ENCODE results near the gene SLC29A1. TPM values are rescaled to one million over a fixed set of nuclear protein-coding genes. Genes with fewer than 3 reads are reported as not detected.

SLC29A1 gene
- total RNA-seq, 4 donors from 2014 or later = 61.7 to 317 (median 87.0) TPM

DNA sequence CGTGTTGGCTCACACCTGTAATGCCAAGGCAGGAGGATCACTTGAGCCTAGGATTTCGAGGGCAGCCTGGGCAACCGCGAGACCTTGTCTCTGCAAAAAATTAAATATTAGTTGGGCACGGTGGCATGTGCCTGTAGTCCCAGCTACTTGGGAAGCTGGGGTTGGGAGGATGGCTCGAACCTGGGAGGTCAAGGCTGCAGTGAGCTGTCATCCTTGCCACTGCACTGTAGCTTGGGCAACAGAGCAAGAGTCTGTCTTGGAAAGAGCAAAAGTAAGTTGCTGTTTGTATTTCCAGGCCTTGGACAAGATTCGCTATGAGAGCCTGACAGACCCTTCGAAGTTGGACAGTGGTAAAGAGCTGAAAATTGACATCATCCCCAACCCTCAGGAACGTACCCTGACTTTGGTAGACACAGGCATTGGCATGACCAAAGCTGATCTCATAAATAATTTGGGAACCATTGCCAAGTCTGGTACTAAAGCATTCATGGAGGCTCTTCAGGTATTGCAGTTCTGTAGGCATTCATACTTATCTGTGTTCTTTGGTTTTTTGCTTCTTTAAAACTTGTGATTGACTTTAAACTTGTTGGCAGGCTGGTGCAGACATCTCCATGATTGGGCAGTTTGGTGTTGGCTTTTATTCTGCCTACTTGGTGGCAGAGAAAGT, 25.8 kb downstream of the SLC29A1 start:
- TF ChIP-seq, protein P1, sequence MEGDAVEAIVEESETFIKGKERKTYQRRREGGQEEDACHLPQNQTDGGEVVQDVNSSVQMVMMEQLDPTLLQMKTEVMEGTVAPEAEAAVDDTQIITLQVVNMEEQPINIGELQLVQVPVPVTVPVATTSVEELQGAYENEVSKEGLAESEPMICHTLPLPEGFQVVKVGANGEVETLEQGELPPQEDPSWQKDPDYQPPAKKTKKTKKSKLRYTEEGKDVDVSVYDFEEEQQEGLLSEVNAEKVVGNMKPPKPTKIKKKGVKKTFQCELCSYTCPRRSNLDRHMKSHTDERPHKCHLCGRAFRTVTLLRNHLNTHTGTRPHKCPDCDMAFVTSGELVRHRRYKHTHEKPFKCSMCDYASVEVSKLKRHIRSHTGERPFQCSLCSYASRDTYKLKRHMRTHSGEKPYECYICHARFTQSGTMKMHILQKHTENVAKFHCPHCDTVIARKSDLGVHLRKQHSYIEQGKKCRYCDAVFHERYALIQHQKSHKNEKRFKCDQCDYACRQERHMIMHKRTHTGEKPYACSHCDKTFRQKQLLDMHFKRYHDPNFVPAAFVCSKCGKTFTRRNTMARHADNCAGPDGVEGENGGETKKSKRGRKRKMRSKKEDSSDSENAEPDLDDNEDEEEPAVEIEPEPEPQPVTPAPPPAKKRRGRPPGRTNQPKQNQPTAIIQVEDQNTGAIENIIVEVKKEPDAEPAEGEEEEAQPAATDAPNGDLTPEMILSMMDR (IDR thresholded peaks at IDR 0.05) = no peak
- DNase-seq (ENCODE audit: low spot score) (no peak), ATAC-seq (ENCODE audit: low FRiP score) (no peak)

DNA sequence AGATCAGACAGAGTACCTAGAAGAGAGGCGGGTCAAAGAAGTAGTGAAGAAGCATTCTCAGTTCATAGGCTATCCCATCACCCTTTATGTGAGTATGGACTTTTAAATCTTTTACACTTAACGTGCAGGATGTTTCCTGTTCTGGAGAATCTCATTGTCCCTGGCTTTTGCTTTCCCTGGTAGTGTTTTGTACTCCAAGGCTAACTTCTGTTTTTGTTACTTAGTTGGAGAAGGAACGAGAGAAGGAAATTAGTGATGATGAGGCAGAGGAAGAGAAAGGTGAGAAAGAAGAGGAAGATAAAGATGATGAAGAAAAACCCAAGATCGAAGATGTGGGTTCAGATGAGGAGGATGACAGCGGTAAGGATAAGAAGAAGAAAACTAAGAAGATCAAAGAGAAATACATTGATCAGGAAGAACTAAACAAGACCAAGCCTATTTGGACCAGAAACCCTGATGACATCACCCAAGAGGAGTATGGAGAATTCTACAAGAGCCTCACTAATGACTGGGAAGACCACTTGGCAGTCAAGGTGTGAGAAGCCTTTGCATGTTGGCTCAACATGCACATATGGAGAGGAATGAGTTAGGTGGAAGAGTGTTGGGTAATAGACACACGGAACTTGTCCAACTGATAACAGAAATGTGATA, 26.8 kb downstream of the SLC29A1 start:
- TF ChIP-seq, protein P1 (IDR thresholded peaks at IDR 0.05) = no peak
- DNase-seq (ENCODE audit: low spot score) (no peak), ATAC-seq (ENCODE audit: low FRiP score) (no peak)

DNA sequence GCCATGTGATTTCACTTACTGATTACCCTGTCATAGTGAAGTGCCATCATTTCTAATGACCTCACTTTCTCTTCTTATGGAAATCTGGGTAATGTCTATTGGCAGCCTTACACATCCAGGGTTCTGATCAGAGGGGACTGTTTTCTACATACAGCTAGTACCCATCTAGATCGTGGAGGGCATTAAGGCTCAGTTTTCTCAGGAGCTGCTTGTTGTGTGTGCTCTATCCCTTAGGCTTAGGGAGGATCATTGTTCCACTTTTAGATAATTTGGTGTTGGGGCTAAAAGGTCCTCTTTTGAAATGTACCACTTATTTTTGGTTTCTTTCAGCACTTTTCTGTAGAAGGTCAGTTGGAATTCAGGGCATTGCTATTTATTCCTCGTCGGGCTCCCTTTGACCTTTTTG, 27.3 kb downstream of the SLC29A1 start:
- DNase-seq (ENCODE audit: low spot score) = no peak
- ATAC-seq (ENCODE audit: low FRiP score) = no peak
- TF ChIP-seq, protein P1 (IDR thresholded peaks at IDR 0.05) = no peak

DNA sequence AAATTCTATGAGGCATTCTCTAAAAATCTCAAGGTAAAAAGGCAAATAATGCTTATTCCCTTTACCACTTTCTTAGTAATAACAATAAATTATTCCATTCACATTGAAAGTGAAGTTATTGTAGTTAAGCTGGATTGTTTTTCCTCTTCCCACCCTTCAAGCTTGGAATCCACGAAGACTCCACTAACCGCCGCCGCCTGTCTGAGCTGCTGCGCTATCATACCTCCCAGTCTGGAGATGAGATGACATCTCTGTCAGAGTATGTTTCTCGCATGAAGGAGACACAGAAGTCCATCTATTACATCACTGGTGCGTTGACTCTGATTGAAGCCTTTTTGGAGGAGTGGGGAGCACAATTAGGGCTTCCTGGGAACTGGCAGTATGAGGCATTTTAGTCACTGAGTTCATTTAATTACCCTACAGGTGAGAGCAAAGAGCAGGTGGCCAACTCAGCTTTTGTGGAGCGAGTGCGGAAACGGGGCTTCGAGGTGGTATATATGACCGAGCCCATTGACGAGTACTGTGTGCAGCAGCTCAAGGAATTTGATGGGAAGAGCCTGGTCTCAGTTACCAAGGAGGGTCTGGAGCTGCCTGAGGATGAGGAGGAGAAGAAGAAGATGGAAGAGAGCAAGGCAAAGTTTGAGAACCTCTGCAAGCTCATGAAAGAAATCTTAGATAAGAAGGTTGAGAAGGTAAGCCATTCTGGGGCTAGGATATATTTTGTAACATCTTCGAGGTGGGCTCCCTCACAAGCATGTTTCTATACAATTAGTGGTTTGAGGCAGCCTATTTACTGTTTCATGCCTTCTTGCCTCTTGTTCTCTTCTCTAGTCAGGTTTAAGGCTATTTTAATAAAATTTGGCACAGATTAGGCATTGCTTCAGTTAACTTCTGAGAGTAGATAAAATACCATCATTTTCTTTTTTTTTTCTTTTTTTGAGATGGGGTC, 28.5 kb downstream of the SLC29A1 start:
- ATAC-seq (ENCODE audit: low FRiP score) = no peak

DNA sequence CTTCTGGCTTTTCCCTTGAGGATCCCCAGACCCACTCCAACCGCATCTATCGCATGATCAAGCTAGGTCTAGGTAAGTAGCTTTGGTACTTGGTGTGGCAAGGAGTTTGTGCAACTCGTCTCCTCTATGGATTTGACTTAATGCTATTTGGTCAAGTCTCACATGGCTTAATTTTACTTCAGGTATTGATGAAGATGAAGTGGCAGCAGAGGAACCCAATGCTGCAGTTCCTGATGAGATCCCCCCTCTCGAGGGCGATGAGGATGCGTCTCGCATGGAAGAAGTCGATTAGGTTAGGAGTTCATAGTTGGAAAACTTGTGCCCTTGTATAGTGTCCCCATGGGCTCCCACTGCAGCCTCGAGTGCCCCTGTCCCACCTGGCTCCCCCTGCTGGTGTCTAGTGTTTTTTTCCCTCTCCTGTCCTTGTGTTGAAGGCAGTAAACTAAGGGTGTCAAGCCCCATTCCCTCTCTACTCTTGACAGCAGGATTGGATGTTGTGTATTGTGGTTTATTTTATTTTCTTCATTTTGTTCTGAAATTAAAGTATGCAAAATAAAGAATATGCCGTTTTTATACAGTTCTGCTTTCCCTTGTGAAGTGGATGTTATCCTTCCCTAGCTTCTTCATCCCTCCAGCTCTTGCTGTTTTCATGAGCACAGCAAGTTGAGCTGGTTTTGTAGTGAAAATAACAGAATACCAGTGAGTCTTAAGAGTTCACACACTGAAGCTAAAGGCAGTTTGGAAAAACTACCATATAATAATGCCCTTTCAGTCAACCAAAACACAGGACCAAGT, 30.1 kb downstream of the SLC29A1 start:
- TF ChIP-seq, protein P1 (IDR thresholded peaks at IDR 0.05) = no peak
- DNase-seq (ENCODE audit: low spot score) (no peak), ATAC-seq (ENCODE audit: low FRiP score) (no peak)

More for the DNA sequence above, 28.5 kb downstream of the SLC29A1 start:
- TF ChIP-seq, protein P1 (IDR thresholded peaks at IDR 0.05) = no peak
- no peak for DNase-seq (ENCODE audit: low spot score)

Data from omental fat pad (tissue), 4 donors.